ENCODE measurements around the gene WNT5B.
"Not testable (repeated sequence)": the region's sequence is repeated elsewhere in the genome, so short reads cannot be mapped to it uniquely, and the experiment has no call there.

The WNT5B gene

GRCh38 chr12:1692895-1693610, 64.0 kb downstream of the WNT5B start:
- no peak for DNase-seq

GRCh38 chr12:1695097-1695496, 66.1 kb downstream of the WNT5B start:
- not testable (repeated sequence) for DNase-seq

DNA sequence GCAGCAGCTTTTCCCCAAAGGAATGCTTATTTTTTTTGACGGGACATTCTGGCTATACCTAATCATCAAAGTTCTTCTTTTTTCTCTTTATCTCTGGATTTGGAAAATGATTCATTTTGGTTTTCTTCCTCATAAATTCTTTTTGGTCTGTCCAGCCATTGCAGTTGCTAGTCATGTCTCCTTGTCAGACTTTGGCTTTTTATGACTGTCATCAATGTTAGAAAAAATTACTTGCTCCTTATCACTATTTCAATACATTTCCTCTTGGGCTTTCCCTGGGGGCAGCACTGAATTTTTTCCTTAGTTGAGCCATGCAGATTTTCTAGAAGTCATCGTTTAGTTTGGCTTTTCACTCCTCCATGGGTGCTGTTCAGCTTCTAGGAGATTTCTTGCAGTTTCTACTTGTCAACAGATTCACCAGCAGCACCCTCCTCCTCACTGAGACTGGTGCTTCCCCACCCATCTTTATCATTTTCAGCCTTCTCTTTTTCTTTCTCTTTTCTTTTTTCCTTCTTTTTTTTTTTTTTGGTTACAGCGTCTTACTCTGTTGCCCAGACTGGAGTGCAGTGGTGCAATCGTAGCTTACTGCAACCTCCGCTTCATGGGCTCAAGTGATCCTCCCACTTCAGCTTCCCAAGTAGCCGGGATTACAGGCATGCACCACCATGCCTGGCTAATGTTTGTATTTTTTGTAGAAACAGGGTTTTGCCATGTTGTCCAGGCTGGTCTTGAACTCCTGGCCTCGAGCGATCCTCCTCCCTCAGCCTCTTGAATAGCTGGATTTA, 67.0 kb downstream of the WNT5B start:
- DNase-seq, result no peak

- DNase-seq, result no peak
These were observed 67.8 kb downstream of the WNT5B start for GRCh38 chr12:1696800-1697199.
